HG03097 (cell line): ENCODE results near the gene KRT79.

Experiments
- ATAC-seq: cut with Tn5 transposase; IDR thresholded peaks from one replicate; pipeline ENCODE4 v1.9.1; 2021; ENCODE audit not compliant: unreplicated experiment, low FRiP score

KRT79 gene

GRCh38 chr12:52792185-52793029 is 41.7 kb downstream of the KRT79 start:
- no peak for ATAC-seq

- ATAC-seq = no peak
Measured at GRCh38 chr12:52791271-52792184, 42.6 kb downstream of the KRT79 start.

- ATAC-seq = no peak
Measured at GRCh38 chr12:52790427-52791270, 43.5 kb downstream of the KRT79 start.

GRCh38 chr12:52789637-52790426 is 44.3 kb downstream of the KRT79 start:
- no peak for ATAC-seq

- ATAC-seq = no peak
Measured at GRCh38 chr12:52788876-52789636, 45.1 kb downstream of the KRT79 start.

- ATAC-seq = no peak
Measured at GRCh38 chr12:52788192-52788875, 45.8 kb downstream of the KRT79 start.

- no peak for ATAC-seq
Measured at GRCh38 chr12:52787324-52788191, 46.6 kb downstream of the KRT79 start.

- no peak for ATAC-seq
Measured at GRCh38 chr12:52784909-52785308, 49.2 kb downstream of the KRT79 start.

GRCh38 chr12:52783563-52784316 is 50.4 kb downstream of the KRT79 start:
- ATAC-seq = no peak

GRCh38 chr12:52782502-52782901 is 51.6 kb downstream of the KRT79 start:
- ATAC-seq = no peak

GRCh38 chr12:52781399-52782082 is 52.6 kb downstream of the KRT79 start:
- ATAC-seq = no peak

- ATAC-seq = no peak
Measured at GRCh38 chr12:52779914-52780313, 54.2 kb downstream of the KRT79 start.

GRCh38 chr12:52778833-52779232 is 55.3 kb downstream of the KRT79 start:
- ATAC-seq = no peak

- ATAC-seq = no peak
Measured at GRCh38 chr12:52777566-52777965, 56.5 kb downstream of the KRT79 start.

GRCh38 chr12:52776913-52777395 is 57.2 kb downstream of the KRT79 start, which contains the start of gene KRT76:
KRT76 (minus strand) TSS chr12:52777345; CDS start chr12:52777291, 54 bp downstream.
- no peak for ATAC-seq

- ATAC-seq = no peak
Measured at GRCh38 chr12:52776435-52776834, 57.7 kb downstream of the KRT79 start.
